ENCODE data around the gene EIF3M.

- TF ChIP-seq, protein P1, sequence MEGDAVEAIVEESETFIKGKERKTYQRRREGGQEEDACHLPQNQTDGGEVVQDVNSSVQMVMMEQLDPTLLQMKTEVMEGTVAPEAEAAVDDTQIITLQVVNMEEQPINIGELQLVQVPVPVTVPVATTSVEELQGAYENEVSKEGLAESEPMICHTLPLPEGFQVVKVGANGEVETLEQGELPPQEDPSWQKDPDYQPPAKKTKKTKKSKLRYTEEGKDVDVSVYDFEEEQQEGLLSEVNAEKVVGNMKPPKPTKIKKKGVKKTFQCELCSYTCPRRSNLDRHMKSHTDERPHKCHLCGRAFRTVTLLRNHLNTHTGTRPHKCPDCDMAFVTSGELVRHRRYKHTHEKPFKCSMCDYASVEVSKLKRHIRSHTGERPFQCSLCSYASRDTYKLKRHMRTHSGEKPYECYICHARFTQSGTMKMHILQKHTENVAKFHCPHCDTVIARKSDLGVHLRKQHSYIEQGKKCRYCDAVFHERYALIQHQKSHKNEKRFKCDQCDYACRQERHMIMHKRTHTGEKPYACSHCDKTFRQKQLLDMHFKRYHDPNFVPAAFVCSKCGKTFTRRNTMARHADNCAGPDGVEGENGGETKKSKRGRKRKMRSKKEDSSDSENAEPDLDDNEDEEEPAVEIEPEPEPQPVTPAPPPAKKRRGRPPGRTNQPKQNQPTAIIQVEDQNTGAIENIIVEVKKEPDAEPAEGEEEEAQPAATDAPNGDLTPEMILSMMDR (IDR thresholded peaks at IDR 0.05 in 8 of 11, conservative IDR thresholded peaks at IDR 0.05 in 3 of 11), result no peak
- TF ChIP-seq POLR2A (IDR thresholded peaks at IDR 0.05) (no peak), POLR2AphosphoS5 (IDR thresholded peaks at IDR 0.05) (no peak)
These were observed 2.1 kb upstream of the EIF3M start for GRCh38 chr11:32581556-32581955.
